ENCODE data around the gene ZNF474. TPM values are rescaled to one million over a fixed set of nuclear protein-coding genes. Genes with fewer than 3 reads are reported as not detected.
A peak's percentile ranks its signal among the peaks of the same experiment; 100 is the strongest.
"Not testable (repeated sequence)": the region's sequence is repeated elsewhere in the genome, so short reads cannot be mapped to it uniquely, and the experiment has no call there.

The ZNF474 gene
- 0.17 TPM in 1 of 2 replicates, not detected in the other for total RNA-seq

GRCh38 chr5:122129306-122129705, at the start of gene ZNF474:
TSS of gene ZNF474 (plus strand) at chr5:122129546. CDS start at chr5:122151991, 22,445 bp downstream.
- peak; percentile 90 for DNase-seq

- DNase-seq, result no peak
Measured at GRCh38 chr5:122081541-122081940, 47.8 kb upstream of the ZNF474 start.

- DNase-seq, result no peak
Measured at GRCh38 chr5:122083535-122083934, 45.8 kb upstream of the ZNF474 start.

GRCh38 chr5:122085041-122085440, 44.3 kb upstream of the ZNF474 start:
- no peak for DNase-seq

GRCh38 chr5:122089096-122090013, 40.0 kb upstream of the ZNF474 start:
- DNase-seq, result peak; percentile 35

- peak; percentile 56 for DNase-seq
Measured at GRCh38 chr5:122091936-122092600, 37.3 kb upstream of the ZNF474 start.

GRCh38 chr5:122093415-122094180, 35.7 kb upstream of the ZNF474 start:
- DNase-seq, result no peak

- DNase-seq, result not testable (repeated sequence)
Measured at GRCh38 chr5:122094251-122094650, 35.1 kb upstream of the ZNF474 start.

- no peak for DNase-seq
Measured at GRCh38 chr5:122095158-122095557, 34.2 kb upstream of the ZNF474 start.

GRCh38 chr5:122097391-122097790, 32.0 kb upstream of the ZNF474 start:
- no peak for DNase-seq

- peak; percentile 67 for DNase-seq
Measured at GRCh38 chr5:122099060-122099790, 30.1 kb upstream of the ZNF474 start.

GRCh38 chr5:122101636-122102285, 27.6 kb upstream of the ZNF474 start:
- DNase-seq, result peak; percentile 78

- DNase-seq, result peak; percentile 60
Measured at GRCh38 chr5:122102825-122103224, 26.5 kb upstream of the ZNF474 start.

- DNase-seq, result no peak
Measured at GRCh38 chr5:122105909-122106308, 23.4 kb upstream of the ZNF474 start.

- DNase-seq, result no peak
Measured at GRCh38 chr5:122107016-122107415, 22.3 kb upstream of the ZNF474 start.

- DNase-seq, result no peak
Measured at GRCh38 chr5:122110987-122111386, 18.4 kb upstream of the ZNF474 start.

- DNase-seq, result no peak
Measured at GRCh38 chr5:122111460-122111859, 17.9 kb upstream of the ZNF474 start.

- DNase-seq, result no peak
Measured at GRCh38 chr5:122112063-122112462, 17.3 kb upstream of the ZNF474 start.

- DNase-seq, result no peak
Measured at GRCh38 chr5:122112733-122113558, 16.4 kb upstream of the ZNF474 start.

- no peak for DNase-seq
Measured at GRCh38 chr5:122114501-122114900, 14.8 kb upstream of the ZNF474 start.
